HG03095 (cell line): ENCODE data around the gene MTA1.

ENCODE experiments used
- ATAC-seq: cut with Tn5 transposase; IDR thresholded peaks from one replicate; pipeline ENCODE4 v1.9.1; 2021; ENCODE audit warnings: moderate library complexity; ENCODE audit not compliant: unreplicated experiment

Gene MTA1

GRCh38 chr14:105422695-105423487 is 3.3 kb downstream of the MTA1 start:
- no peak for ATAC-seq

GRCh38 chr14:105423488-105424195 is 4.0 kb downstream of the MTA1 start:
- ATAC-seq: no peak

GRCh38 chr14:105424861-105425260 is 5.2 kb downstream of the MTA1 start:
- ATAC-seq: no peak

- no peak for ATAC-seq
Measured at GRCh38 chr14:105425823-105426247, 6.2 kb downstream of the MTA1 start.

GRCh38 chr14:105426416-105427130 is 6.9 kb downstream of the MTA1 start:
- ATAC-seq: no peak

- ATAC-seq: no peak
Measured at GRCh38 chr14:105427412-105427811, 7.8 kb downstream of the MTA1 start.

- ATAC-seq: no peak
Measured at GRCh38 chr14:105427936-105428485, 8.4 kb downstream of the MTA1 start.

- ATAC-seq: no peak
Measured at GRCh38 chr14:105430042-105430441, 10.4 kb downstream of the MTA1 start.

GRCh38 chr14:105430565-105430964 is 10.9 kb downstream of the MTA1 start:
- ATAC-seq: no peak

GRCh38 chr14:105431256-105431655 is 11.6 kb downstream of the MTA1 start:
- ATAC-seq: no peak

- ATAC-seq: no peak
Measured at GRCh38 chr14:105432657-105433056, 13.0 kb downstream of the MTA1 start.

- no peak for ATAC-seq
Measured at GRCh38 chr14:105433161-105433605, 13.6 kb downstream of the MTA1 start.

- no peak for ATAC-seq
Measured at GRCh38 chr14:105436402-105436801, 16.8 kb downstream of the MTA1 start.

- ATAC-seq: no peak
Measured at GRCh38 chr14:105436891-105437722, 17.5 kb downstream of the MTA1 start.

- ATAC-seq: no peak
Measured at GRCh38 chr14:105437723-105438500, 18.3 kb downstream of the MTA1 start.

- no peak for ATAC-seq
Measured at GRCh38 chr14:105439179-105439578, 19.6 kb downstream of the MTA1 start.

GRCh38 chr14:105439710-105440553 is 20.3 kb downstream of the MTA1 start:
- ATAC-seq: no peak

GRCh38 chr14:105440554-105440900 is 20.9 kb downstream of the MTA1 start:
- no peak for ATAC-seq

- no peak for ATAC-seq
Measured at GRCh38 chr14:105440992-105441391, 21.4 kb downstream of the MTA1 start.
